Neutrophil (primary cell): ENCODE results near the gene LDLRAD4.

Experiments used
- H3K27ac ChIP-seq: fragments of 200-600 bp; sonication (generic); 2 replicates; pipeline ENCODE4 v1.5.1; 2016; ENCODE audit warnings: mild to moderate bottlenecking, moderate library complexity
- H3K27me3 ChIP-seq: fragments of 200-600 bp; sonication (generic); 2 replicates; pipeline ENCODE4 v1.6.0; 2016; ENCODE audit warnings: mild to moderate bottlenecking
- H3K36me3 ChIP-seq: fragments of 200-600 bp; sonication (generic); 2 replicates; pipeline ENCODE4 v1.5.1; 2017
- H3K4me1 ChIP-seq, 2 experiments: fragments of 200-600 bp in 1 of 2; sonication (generic) in 1 of 2; 1 replicate in 1 of 2; 2 replicates in 1 of 2; pipeline versions ENCODE4 v1.5.1 to v1.6.1; 2013 to 2016; ENCODE audit warnings: low read depth in 1 of 2, low read length in 1 of 2, mild to moderate bottlenecking in 1 of 2, moderate library complexity in 1 of 2; ENCODE audit not compliant: control insufficient read depth in 1 of 2, insufficient read depth in 1 of 2
- H3K4me3 ChIP-seq, 2 experiments: fragments of 200-600 bp in 1 of 2; sonication (generic) in 1 of 2; 1 replicate in 1 of 2; 2 replicates in 1 of 2; pipeline ENCODE4 v1.5.1; 2013 to 2016; ENCODE audit warnings: low read depth in 1 of 2, low read length in 1 of 2, mild to moderate bottlenecking in 1 of 2, moderate library complexity in 1 of 2
- H3K9me3 ChIP-seq: fragments of 200-600 bp; sonication (generic); 2 replicates; pipeline ENCODE4 v1.5.1; 2016
- CTCF ChIP-seq: fragments of 200-600 bp; sonication (generic); IDR thresholded peaks from 2 replicates; pipeline ENCODE4 v1.5.1; 2016; ENCODE audit warnings: antibody characterized with exemption

Gene LDLRAD4

DNA sequence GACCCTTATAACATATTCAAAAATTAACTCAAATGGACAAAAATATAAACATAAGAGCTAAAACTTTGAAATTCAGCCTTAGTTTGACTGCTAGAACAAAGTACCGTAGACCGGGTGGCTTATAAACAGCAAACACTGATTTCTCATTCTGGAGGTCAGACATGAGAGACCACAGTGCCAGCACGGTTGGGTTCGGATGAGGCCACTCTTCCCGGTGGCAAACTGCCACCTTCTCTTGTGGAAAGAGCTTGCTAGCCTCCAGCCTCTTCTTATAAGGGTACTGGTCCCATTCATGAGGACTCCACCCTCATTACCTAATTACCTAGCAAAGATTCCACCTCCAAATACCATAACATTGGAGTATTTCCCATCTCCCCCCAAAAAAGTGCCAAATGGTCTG is 416.5 kb downstream of the LDLRAD4 start:
- Histone ChIP-seq H3K27ac (no peak overlapping the region), H3K9me3 (peaks cover 8% of the 10 kb centered on the region), H3K36me3 (no peaks in the 10 kb centered on the region), H3K27me3 (peaks cover 15% of the 10 kb centered on the region), H3K4me3 (no peak overlapping the region), H3K4me1 (no peaks in the 10 kb centered on the region)
- TF ChIP-seq CTCF, result no peak

DNA sequence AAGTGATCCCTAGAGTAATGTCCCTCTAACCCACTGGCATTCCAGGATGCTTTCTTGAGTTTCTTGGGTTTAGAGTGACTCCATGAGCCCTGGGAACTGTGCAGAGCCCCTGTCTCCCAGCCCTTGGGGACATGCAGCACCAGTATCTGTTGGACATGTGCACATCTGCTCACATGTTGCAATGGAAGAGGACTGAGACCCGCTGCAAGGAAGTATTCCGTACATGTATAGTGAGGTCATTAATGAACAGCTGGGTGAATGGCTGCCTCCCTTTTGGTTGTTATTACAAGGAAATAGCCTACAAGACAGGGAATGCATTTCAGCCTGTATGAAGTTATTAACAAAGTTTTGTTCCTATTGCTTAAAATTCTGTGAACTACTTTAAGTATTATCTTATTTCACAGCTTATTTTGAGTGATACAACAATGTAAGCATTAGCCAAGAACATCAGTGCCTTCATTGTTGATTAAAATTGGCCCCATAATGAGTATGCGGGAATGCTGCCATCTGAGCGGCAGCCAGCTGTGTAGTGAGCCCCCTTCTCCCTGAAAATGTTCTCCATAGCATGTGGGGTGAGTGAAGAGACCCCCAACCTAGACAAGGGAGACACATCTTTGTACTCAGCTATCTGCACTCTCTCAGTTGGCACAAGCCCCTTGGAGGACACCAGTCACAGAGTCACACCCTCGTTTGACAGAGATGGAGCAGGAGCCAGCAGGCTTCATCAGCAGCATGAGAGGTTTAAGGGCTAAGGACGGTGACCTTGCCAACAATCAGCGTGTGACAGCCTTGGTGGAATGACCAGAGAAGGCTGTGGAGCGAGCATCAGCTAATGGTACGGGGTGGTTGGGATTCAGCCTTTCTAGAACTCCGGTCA is 420.4 kb downstream of the LDLRAD4 start:
- Histone ChIP-seq H3K9me3 (no peaks in the 10 kb centered on the region), H3K4me3 (no peak overlapping the region), H3K27ac (no peak overlapping the region), H3K36me3 (no peaks in the 10 kb centered on the region), H3K4me1 (peaks cover 0 to 10% of the 10 kb centered on the region in 2 experiments), H3K27me3 (peaks cover 50% of the 10 kb centered on the region)
- TF ChIP-seq CTCF, result no peak

- Histone ChIP-seq H3K4me3 (no peak overlapping the region), H3K36me3 (peaks cover 5% of the 10 kb centered on the region), H3K4me1 (peaks cover 0 to 10% of the 10 kb centered on the region in 2 experiments), H3K27ac (no peak overlapping the region), H3K9me3 (no peaks in the 10 kb centered on the region), H3K27me3 (peaks cover 50% of the 10 kb centered on the region)
- TF ChIP-seq CTCF, result no peak
These were observed 421.8 kb downstream of the LDLRAD4 start for GRCh38 chr18:13640266-13640860.

DNA sequence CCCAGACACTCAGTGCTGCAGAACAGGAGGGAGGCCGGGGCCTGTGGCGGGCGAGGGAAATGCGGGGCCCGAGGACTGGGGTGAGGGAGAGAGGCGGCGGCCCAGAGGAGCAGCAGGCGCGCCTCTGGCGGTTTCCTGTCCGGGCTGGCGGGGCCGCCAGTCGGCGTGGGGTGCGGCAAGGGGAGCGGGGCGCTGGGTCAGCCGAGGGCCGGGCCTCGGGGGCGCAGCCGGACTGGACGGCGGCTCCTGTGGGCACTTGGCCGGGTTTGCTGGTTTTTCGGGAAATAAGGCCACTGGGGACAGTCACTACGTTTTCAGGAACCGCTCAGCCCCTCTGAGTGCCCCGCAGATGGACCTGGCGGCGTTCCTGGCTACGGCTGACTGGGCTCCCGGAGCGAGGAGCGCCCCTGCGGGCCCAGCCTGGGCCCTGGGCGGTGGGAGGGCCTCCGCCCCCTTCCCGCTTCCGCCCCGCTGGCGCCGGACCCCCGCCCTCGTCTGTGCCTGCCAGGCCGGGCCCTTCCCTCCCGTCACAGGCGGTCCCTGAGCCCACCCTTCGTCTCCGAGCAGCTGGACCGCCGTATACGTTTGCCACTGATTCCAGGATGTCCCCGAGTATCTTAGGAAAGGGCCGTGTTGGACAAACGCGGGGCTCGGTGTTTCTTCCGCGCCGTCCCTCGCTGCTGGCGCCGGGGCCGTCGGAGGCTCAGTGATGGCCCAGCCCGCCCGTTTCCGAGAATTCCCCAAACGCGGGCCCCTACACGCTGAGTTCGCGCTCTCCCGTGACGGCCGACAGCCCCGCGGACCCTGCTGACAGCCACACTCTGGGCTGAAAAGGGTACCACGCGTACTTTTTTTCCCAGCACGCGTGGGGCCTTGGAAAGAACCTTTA is 423.2 kb downstream of the LDLRAD4 start:
- Histone ChIP-seq H3K36me3 (peaks cover 12% of the 10 kb centered on the region), H3K9me3 (no peaks in the 10 kb centered on the region), H3K27ac (no peak overlapping the region), H3K4me1 (peaks cover 0 to 10% of the 10 kb centered on the region in 2 experiments), H3K27me3 (peaks cover 50% of the 10 kb centered on the region), H3K4me3 (no peak overlapping the region)
- no peak for TF ChIP-seq CTCF

DNA sequence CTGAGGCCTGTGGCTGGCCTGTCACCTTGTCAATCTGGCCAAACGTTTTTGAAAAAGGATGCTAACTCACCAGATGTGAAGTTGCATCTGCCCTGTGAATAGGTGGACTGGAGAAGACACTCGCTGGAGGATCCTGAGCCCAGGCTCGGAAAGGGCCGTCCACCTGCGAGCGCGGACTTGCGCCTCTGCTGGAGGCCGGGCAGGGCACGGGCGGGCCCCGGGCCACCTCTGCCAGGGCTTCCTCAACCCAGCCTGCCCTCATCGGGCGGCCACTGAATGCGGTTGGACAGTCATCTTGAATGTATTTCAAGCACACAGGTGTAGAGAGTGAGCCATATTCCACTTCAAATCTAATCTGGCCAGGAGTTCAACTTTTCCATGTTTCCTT is 423.9 kb downstream of the LDLRAD4 start:
- no peak for TF ChIP-seq CTCF

More for the DNA sequence above, 423.9 kb downstream of the LDLRAD4 start:
- Histone ChIP-seq H3K27ac (no peak overlapping the region), H3K4me3 (no peak overlapping the region), H3K9me3 (no peaks in the 10 kb centered on the region), H3K27me3 (peaks cover 50% of the 10 kb centered on the region), H3K36me3 (peaks cover 12% of the 10 kb centered on the region), H3K4me1 (peaks cover 0 to 10% of the 10 kb centered on the region in 2 experiments)
